HEK293 (cell line): ENCODE measurements around the gene ZNF446.

ENCODE experiments used
- CTCF ChIA-PET: fragments of 350-600 bp; formaldehyde crosslinking; extraction: SDS; loops from one replicate; lab custom pipeline; 2021; ENCODE audit warnings: antibody characterized with exemption; lab: Yijun Ruan, JAX
- POLR2A ChIA-PET: fragments of 300-600 bp; formaldehyde crosslinking; extraction: SDS; loops from one replicate; lab custom pipeline; 2020; ENCODE audit warnings: antibody characterized with exemption, inconsistent platforms; lab: Yijun Ruan, JAX
- H3K27ac ChIP-seq: fragments of 200-500 bp; sonication (Bioruptor generic); 2 replicates; pipeline ENCODE4 v1.5.1; 2014; ENCODE audit warnings: low read depth, low read length, control low read depth, inconsistent platforms; ENCODE audit errors: extremely low read depth
- H3K36me3 ChIP-seq, 2 experiments: fragments of 200-500 bp in 1 of 2; sonication (Bioruptor generic) in 1 of 2; 1 replicate in 1 of 2; 2 replicates in 1 of 2; pipeline ENCODE4 v1.5.1; 2014 to 2017; ENCODE audit warnings: inconsistent platforms in 2 of 2, low read length in 2 of 2; ENCODE audit not compliant: control insufficient read depth in 2 of 2, insufficient read depth in 1 of 2
- H3K4me1 ChIP-seq: fragments of 200-500 bp; sonication (Bioruptor generic); 2 replicates; pipeline ENCODE4 v1.5.1; 2014; ENCODE audit warnings: mild to moderate bottlenecking, low read length, inconsistent platforms; ENCODE audit not compliant: control insufficient read depth, insufficient read depth
- H3K4me3 ChIP-seq: 2 replicates; pipeline ENCODE4 v1.5.1; 2011; ENCODE audit warnings: low read depth, mild to moderate bottlenecking, control low read depth, low read length, moderate library complexity
- H3K9me3 ChIP-seq: fragments of 200-500 bp; sonication (Bioruptor generic); 2 replicates; pipeline ENCODE4 v1.5.1; 2014; ENCODE audit warnings: low read depth, low read length, inconsistent platforms; ENCODE audit not compliant: control insufficient read depth, insufficient read depth
- EGR2 ChIP-seq: fragments of 450-650 bp; formaldehyde crosslinking; IDR thresholded peaks from 2 replicates; pipeline ENCODE4 v1.5.1; 2016; ENCODE audit warnings: low read depth, missing biosample characterization, missing genetic modification characterization
- KLF10 ChIP-seq: fragments of 450-650 bp; IDR thresholded peaks from 2 replicates; pipeline ENCODE4 v1.5.1; 2018; ENCODE audit warnings: missing biosample characterization, mild to moderate bottlenecking, missing genetic modification characterization
- KLF16 ChIP-seq: fragments of 450-650 bp; formaldehyde crosslinking; IDR thresholded peaks from 2 replicates; pipeline ENCODE4 v1.5.1; 2017; ENCODE audit warnings: missing biosample characterization, missing genetic modification characterization
- PRDM1 ChIP-seq: fragments of 450-650 bp; formaldehyde crosslinking; IDR thresholded peaks from 2 replicates; pipeline ENCODE4; 2016; ENCODE audit warnings: missing biosample characterization, missing genetic modification characterization
- RBAK ChIP-seq: fragments of 450-650 bp; formaldehyde crosslinking; IDR thresholded peaks from 2 replicates; pipeline ENCODE4 v1.5.1; 2016; ENCODE audit warnings: missing biosample characterization, missing genetic modification characterization
- SP2 ChIP-seq: fragments of 450-650 bp; formaldehyde crosslinking; IDR thresholded peaks from 2 replicates; pipeline ENCODE4 v1.5.1; 2016; ENCODE audit warnings: missing biosample characterization, missing genetic modification characterization
- ZBTB20 ChIP-seq: fragments of 450-650 bp; formaldehyde crosslinking; IDR thresholded peaks from 2 replicates; pipeline ENCODE4 v1.5.1; 2016; ENCODE audit warnings: missing biosample characterization, missing genetic modification characterization
- ZNF174 ChIP-seq: fragments of 450-650 bp; formaldehyde crosslinking; IDR thresholded peaks from 2 replicates; pipeline ENCODE4 v1.5.0; 2017; ENCODE audit warnings: missing biosample characterization, mild to moderate bottlenecking, missing genetic modification characterization
- ZNF24 ChIP-seq: fragments of 450-650 bp; formaldehyde crosslinking; IDR thresholded peaks from 2 replicates; pipeline ENCODE4 v1.5.1; 2016; ENCODE audit warnings: missing biosample characterization, missing genetic modification characterization
- ZNF274 ChIP-seq, 2 experiments: fragments of 200-500 bp in 1 of 2; fragments of 450-650 bp in 1 of 2; sonication (Bioruptor generic) in 1 of 2; formaldehyde crosslinking in 1 of 2; IDR thresholded peaks; 2 replicates each; pipeline versions ENCODE4 v1.5.1 to v1.6.1; 2014 to 2016; ENCODE audit warnings: borderline replicate concordance in 1 of 2, inconsistent platforms in 1 of 2, low read length in 1 of 2, missing biosample characterization in 1 of 2, missing genetic modification characterization in 1 of 2
- ZNF302 ChIP-seq: fragments of 450-650 bp; formaldehyde crosslinking; IDR thresholded peaks from 2 replicates; pipeline ENCODE4 v1.5.1; 2016; ENCODE audit warnings: missing biosample characterization, missing genetic modification characterization, low read depth
- ZNF335 ChIP-seq: fragments of 450-650 bp; formaldehyde crosslinking; conservative IDR thresholded peaks from 2 replicates; pipeline ENCODE4 v1.5.1; 2016; ENCODE audit warnings: missing biosample characterization, missing genetic modification characterization
- ZNF473 ChIP-seq: fragments of 450-650 bp; formaldehyde crosslinking; IDR thresholded peaks from 2 replicates; pipeline ENCODE4 v1.5.1; 2017; ENCODE audit warnings: missing biosample characterization, missing genetic modification characterization
- ZNF544 ChIP-seq: fragments of 450-650 bp; formaldehyde crosslinking; IDR thresholded peaks from 2 replicates; pipeline ENCODE4 v1.5.0; 2017; ENCODE audit warnings: missing biosample characterization, missing genetic modification characterization
- ZNF549 ChIP-seq: fragments of 450-650 bp; IDR thresholded peaks from 2 replicates; pipeline ENCODE4 v1.5.1; 2018; ENCODE audit warnings: missing biosample characterization, missing genetic modification characterization, mild to moderate bottlenecking, inconsistent platforms, moderate library complexity
- ZNF600 ChIP-seq: fragments of 450-650 bp; formaldehyde crosslinking; IDR thresholded peaks from 2 replicates; pipeline ENCODE4 v1.5.1; 2016; ENCODE audit warnings: missing biosample characterization, missing genetic modification characterization
- ZNF76 ChIP-seq: fragments of 450-650 bp; formaldehyde crosslinking; IDR thresholded peaks from 2 replicates; pipeline ENCODE4; 2016; ENCODE audit warnings: low read depth, missing biosample characterization, missing genetic modification characterization, borderline replicate concordance
- TF ChIP-seq, protein P1 (sequence below): fragments of 450-650 bp; formaldehyde crosslinking; IDR thresholded peaks from 2 replicates; pipeline ENCODE4 v1.5.1; 2017; ENCODE audit warnings: missing biosample characterization, mild to moderate bottlenecking, missing genetic modification characterization, moderate library complexity
- TF ChIP-seq, protein P2 (sequence below): fragments of 450-650 bp; formaldehyde crosslinking; IDR thresholded peaks from 2 replicates; pipeline ENCODE4 v1.5.1; 2016; ENCODE audit warnings: missing biosample characterization, missing genetic modification characterization
- TF ChIP-seq, protein P3 (sequence below): fragments of 450-650 bp; formaldehyde crosslinking; IDR thresholded peaks from 2 replicates; pipeline ENCODE4 v1.5.1; 2016; ENCODE audit warnings: missing biosample characterization, missing genetic modification characterization
- TF ChIP-seq, protein P4 (sequence below): fragments of 450-650 bp; formaldehyde crosslinking; IDR thresholded peaks from 2 replicates; pipeline ENCODE4 v1.5.1; 2016; ENCODE audit warnings: missing biosample characterization, missing genetic modification characterization

The ZNF446 gene

DNA sequence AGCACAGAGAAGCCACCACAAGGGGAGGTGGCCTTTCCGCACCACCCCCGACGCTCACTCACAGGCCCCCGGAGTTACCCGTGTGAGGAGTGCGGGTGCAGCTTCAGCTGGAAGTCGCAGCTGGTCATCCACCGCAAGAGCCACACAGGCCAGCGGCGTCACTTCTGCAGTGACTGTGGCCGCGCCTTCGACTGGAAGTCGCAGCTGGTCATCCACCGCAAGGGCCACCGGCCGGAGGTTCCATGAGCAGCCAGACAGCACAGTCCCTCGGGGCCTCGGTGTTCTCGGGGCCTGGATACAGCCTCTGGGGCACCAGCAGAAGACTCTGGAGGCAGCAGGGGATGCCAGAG, 4.3 kb downstream of the ZNF446 start (continued):
- TF ChIP-seq, protein P1, sequence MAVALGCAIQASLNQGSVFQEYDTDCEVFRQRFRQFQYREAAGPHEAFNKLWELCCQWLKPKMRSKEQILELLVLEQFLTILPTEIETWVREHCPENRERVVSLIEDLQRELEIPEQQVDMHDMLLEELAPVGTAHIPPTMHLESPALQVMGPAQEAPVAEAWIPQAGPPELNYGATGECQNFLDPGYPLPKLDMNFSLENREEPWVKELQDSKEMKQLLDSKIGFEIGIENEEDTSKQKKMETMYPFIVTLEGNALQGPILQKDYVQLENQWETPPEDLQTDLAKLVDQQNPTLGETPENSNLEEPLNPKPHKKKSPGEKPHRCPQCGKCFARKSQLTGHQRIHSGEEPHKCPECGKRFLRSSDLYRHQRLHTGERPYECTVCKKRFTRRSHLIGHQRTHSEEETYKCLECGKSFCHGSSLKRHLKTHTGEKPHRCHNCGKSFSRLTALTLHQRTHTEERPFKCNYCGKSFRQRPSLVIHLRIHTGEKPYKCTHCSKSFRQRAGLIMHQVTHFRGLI, result no peak

DNA sequence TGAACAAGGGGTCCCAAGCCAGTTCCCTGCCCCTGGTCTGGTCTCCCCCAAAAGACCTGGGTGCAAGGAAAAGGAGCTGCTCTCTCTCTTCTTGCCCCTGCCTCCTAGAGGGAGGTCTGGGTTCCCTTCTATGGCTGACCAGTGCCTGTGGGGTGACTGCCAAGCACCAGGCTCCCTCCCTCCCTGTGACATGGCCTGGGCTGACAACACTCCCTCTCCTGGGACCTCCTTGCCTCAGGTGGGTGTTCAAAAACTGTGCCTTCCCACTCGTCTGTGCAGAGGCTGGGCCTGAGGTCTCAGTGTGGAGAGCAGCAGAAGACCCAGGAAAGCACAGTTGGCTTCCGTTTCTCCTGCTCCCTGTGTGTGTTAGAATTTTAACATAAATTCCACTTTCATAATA, 4.7 kb downstream of the ZNF446 start:
- Histone ChIP-seq H3K4me1 (no peaks in the 10 kb centered on the region), H3K27ac (no peak overlapping the region), H3K9me3 (no peaks in the 10 kb centered on the region)
- CTCF ChIA-PET, result interaction anchor here (0.6 kb wide), 1 partner anchor 27 kb away, joined by 3 read pairs; no protein-coding TSS in a partner anchor
- TF ChIP-seq, protein P2, sequence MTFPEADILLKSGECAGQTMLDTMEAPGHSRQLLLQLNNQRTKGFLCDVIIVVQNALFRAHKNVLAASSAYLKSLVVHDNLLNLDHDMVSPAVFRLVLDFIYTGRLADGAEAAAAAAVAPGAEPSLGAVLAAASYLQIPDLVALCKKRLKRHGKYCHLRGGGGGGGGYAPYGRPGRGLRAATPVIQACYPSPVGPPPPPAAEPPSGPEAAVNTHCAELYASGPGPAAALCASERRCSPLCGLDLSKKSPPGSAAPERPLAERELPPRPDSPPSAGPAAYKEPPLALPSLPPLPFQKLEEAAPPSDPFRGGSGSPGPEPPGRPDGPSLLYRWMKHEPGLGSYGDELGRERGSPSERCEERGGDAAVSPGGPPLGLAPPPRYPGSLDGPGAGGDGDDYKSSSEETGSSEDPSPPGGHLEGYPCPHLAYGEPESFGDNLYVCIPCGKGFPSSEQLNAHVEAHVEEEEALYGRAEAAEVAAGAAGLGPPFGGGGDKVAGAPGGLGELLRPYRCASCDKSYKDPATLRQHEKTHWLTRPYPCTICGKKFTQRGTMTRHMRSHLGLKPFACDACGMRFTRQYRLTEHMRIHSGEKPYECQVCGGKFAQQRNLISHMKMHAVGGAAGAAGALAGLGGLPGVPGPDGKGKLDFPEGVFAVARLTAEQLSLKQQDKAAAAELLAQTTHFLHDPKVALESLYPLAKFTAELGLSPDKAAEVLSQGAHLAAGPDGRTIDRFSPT, result no peak
- no peak for TF ChIP-seq ZNF473 (tag by site-specific recombination)
- no peak for TF ChIP-seq ZNF24 (tag by site-specific recombination)
- TF ChIP-seq EGR2 (tag by site-specific recombination), result peak; percentile 50; the same call in 1 of the 2 replicates
- no peak for TF ChIP-seq SP2 (tag by site-specific recombination)
- TF ChIP-seq ZNF335 (tag by site-specific recombination), result no peak
- no peak for TF ChIP-seq ZNF544 (tag by site-specific recombination)
- TF ChIP-seq, all 188 proteins: peak for 1
- POLR2A ChIA-PET, result no interaction called here
- Histone ChIP-seq H3K4me3 (no peak overlapping the region), H3K36me3 (peaks cover 4 to 39% of the 10 kb centered on the region in 2 experiments; a peak in 2 of 3 replicates)

DNA sequence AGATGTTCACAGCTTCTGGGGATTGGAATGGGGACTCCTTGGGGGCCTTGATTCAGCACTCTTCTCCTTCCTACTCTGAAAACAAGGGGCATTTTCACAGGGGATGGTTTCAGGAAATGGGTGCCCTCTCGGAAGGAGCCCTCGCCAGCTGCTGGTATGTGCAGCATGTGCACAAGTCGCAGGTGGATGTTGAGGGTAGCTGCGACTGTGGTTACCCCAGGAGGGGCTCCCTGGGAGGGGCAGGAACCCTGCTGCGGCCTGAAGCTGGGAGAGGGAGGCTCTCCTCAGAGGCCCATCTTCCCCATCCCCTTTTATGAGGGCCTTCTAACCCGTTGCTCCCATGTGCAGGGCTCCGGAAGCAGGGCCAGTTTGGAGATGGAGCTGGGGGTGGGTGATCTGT, 6.2 kb downstream of the ZNF446 start:
- CTCF ChIA-PET, result no interaction called here
- POLR2A ChIA-PET, result interaction anchor here (0.5 to 1.5 kb wide), 2 partner anchors 37 to 771 kb away, joined by 4 to 6 read pairs; partner anchors contain the start of gene ZBTB45
- no peak overlapping the region for H3K27ac ChIP-seq

DNA sequence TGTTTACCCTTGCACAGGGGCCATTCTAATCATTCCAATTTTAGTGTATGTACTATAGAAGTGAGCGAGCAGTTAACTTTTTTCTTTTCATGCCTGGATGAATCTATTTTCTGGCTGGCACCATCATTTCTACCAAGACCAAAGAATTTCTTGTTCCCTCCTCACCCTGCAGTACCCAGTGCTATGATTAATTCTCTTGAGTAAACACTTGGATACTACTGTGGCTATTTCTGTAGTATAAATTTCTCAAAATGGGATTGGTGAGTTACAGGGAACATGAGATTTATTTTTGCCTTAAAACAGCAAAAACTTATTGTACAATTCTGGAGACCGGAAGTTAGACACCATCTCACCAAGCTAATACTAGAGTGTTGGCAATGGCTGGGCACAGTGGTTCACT, 7.6 kb downstream of the ZNF446 start:
- H3K36me3 ChIP-seq, result peaks cover 0 to 29% of the 10 kb centered on the region in 2 experiments; a peak in 2 of 3 replicates
- CTCF ChIA-PET, result no interaction called here
- no peak overlapping the region for H3K4me3 ChIP-seq
- H3K4me1 ChIP-seq, result no peaks in the 10 kb centered on the region
- TF ChIP-seq, protein P3, sequence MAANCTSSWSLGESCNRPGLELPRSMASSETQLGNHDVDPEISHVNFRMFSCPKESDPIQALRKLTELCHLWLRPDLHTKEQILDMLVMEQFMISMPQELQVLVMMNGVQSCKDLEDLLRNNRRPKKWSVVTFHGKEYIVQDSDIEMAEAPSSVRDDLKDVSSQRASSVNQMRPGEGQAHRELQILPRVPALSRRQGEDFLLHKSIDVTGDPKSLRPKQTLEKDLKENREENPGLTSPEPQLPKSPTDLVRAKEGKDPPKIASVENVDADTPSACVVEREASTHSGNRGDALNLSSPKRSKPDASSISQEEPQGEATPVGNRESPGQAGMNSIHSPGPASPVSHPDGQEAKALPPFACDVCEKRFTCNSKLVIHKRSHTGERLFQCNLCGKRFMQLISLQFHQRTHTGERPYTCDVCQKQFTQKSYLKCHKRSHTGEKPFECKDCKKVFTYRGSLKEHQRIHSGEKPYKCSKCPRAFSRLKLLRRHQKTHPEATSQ (tag by site-specific recombination), result no peak
- TF ChIP-seq, all 188 proteins: peak for 0
- Histone ChIP-seq H3K27ac (no peak overlapping the region), H3K9me3 (no peaks in the 10 kb centered on the region)
- POLR2A ChIA-PET, result interaction anchor here (0.7 to 1.0 kb wide), 3 partner anchors 14 to 121 kb away, joined by 4 to 5 read pairs (median 4); partner anchors contain the start of gene ZNF497

More for the DNA sequence above, 6.2 kb downstream of the ZNF446 start:
- H3K9me3 ChIP-seq, result no peaks in the 10 kb centered on the region
- TF ChIP-seq PRDM1 (tag by site-specific recombination) (no peak), KLF16 (tag by site-specific recombination) (no peak), ZNF76 (no peak), KLF10 (tag by site-specific recombination) (no peak), ZNF549 (tag by site-specific recombination) (no peak), ZBTB20 (tag by site-specific recombination) (no peak), ZNF174 (tag by site-specific recombination) (no peak), ZNF302 (no peak), ZNF274 (IDR thresholded peaks at IDR 0.05; ENCODE audit: low read length) (no peak), ZNF274 (tag by site-specific recombination; IDR thresholded peaks at IDR 0.05; ENCODE audit: borderline replicate concordance) (no peak), RBAK (no peak), ZNF600 (tag by site-specific recombination) (no peak)
- TF ChIP-seq, protein P4, sequence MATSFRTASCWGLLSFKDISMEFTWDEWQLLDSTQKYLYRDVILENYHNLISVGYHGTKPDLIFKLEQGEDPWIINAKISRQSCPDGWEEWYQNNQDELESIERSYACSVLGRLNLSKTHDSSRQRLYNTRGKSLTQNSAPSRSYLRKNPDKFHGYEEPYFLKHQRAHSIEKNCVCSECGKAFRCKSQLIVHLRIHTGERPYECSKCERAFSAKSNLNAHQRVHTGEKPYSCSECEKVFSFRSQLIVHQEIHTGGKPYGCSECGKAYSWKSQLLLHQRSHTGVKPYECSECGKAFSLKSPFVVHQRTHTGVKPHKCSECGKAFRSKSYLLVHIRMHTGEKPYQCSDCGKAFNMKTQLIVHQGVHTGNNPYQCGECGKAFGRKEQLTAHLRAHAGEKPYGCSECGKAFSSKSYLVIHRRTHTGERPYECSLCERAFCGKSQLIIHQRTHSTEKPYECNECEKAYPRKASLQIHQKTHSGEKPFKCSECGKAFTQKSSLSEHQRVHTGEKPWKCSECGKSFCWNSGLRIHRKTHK (tag by site-specific recombination), result no peak
- TF ChIP-seq, all 188 proteins: peak for 0
- Histone ChIP-seq H3K4me1 (no peaks in the 10 kb centered on the region), H3K4me3 (no peak overlapping the region), H3K36me3 (peaks cover 4 to 39% of the 10 kb centered on the region in 2 experiments; a peak in 2 of 3 replicates)
